NT2/D1 (cell line): ENCODE results near the gene DOCK1.

ENCODE experiments used
- YY1 ChIP-seq: IDR thresholded peaks from 2 replicates; pipeline ENCODE4 v1.6.1; 2011; ENCODE audit not compliant: insufficient read length, insufficient read depth
- ZNF274 ChIP-seq: IDR thresholded peaks from 2 replicates; pipeline ENCODE4 v1.6.1; 2011; ENCODE audit warnings: mild to moderate bottlenecking, low read depth, low read length

DNA sequence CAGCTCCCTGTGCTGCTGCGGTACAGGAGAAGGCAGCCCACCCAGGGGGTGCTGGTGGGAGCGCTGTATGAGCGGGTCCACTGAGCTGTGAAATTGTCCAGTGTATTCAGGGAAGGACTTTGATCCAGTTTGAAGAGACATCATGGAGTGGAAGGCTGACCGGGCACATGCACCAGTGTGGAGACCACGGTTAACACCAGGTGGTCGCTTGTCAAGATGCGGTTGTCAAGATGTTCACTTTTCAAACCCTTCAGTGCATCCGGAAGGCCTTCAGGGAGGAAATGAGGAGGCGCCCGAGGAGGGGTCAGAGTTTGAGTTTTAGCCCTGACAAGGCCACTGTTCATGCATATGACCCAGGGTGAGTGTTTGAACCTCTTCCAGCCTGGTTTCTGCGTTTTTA is 6.1 kb downstream of the DOCK1 start:
- TF ChIP-seq ZNF274 = no peak
- TF ChIP-seq YY1 = no peak
